HG02870 (cell line): ENCODE data around the gene OXNAD1.
A peak's percentile ranks its signal among the peaks of the same experiment; 100 is the strongest.

Experiments
- ATAC-seq: cut with Tn5 transposase; IDR thresholded peaks from one replicate; pipeline ENCODE4 v1.9.1; 2021; ENCODE audit warnings: mild to moderate bottlenecking, moderate library complexity; ENCODE audit not compliant: unreplicated experiment

The OXNAD1 gene, protein sequence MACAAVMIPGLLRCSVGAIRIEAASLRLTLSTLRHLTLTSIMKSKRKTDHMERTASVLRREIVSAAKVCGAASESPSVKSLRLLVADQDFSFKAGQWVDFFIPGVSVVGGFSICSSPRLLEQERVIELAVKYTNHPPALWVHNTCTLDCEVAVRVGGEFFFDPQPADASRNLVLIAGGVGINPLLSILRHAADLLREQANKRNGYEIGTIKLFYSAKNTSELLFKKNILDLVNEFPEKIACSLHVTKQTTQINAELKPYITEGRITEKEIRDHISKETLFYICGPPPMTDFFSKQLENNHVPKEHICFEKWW

DNA sequence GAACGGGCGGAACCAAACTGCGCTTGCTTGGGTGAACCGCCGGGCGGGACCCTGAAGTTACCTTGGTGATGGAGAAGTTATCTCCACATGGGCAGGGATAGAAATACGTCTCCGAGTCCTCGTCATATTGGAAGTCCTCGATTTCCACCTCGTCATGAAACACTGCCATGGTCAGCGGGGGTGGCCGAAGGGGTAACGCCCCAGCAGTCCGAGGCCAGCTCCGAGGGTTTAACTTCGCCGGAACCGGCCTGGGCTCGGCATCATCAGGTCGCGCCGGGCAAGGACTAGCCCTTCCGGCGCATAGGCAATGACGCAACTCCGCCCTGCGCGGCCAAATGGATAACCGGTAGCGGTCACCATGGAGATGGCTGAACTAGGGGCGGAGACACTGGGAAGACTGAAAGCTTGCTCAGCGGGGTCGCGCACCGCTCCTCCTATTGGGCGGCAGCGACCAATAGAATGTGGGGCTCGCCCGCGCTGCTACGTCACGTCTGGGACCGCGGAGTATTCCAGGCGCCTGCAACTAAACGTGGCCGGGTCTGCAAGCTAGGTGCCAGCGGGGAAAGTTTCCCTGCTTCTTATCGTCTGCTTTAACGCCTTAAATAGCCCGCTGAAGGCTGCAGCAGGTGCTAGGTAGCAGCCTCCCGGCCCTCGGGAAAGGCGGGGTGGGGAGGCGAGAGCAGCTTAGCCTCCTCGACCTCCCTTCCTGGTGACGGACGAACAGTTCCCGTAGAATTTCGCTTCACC lies at the start of gene OXNAD1, which contains the start of gene DPH3:
TSS of gene OXNAD1 (plus strand) at position 505 of the 747 bp plus-strand sequence. CDS start 5,741 bp downstream, outside the sequence.
TSS of gene DPH3 (minus strand) at position 236 of the 747 bp plus-strand sequence. CDS start at position 169, 67 bp downstream.
- ATAC-seq = peak; percentile 99

DNA sequence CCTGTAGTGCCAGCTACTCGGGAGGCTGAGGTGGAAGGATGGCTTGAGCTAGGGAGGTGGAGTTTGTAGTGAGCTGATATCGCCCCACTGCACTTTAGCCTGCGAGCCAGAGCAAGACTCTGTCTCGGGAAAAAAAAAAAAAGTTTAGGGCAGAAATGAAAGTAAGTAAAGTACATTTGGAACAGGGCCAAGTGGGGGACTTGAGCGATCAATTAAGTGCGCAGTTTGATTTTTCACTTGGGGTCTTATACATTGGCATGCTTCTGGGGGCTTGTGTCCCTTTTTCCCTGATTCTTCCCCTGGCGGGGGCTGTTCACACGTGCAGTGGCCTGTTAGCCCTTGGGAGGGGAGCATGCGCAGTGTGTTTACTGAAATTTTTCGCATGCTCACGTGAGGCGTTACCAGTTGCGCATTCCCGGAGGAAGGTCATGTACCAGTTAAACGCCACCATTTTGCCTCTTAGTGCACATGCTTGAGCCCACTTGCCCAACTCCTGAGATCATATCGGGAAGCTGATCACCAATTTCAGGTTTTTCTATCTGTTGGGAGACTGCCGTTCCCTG lies 48.6 kb upstream of the OXNAD1 start:
- no peak for ATAC-seq

DNA sequence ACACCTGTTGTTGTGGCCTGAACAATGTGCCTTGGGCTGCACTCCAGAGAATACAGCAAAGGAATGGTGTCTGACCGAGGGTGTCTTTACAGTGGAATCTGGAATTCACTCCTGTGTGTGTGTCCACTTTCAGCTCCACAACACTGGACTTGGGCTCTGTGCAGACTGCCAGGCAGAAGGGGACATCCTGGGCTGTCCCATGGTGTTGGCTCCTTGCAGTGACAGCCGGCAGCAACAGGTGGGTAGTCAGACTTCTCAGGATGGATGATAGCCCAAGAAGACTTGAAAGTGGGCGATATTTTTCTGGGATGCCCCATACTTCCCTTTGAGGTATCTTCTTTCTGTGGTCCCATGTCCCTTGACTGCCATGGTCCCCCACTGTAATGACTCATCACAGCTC lies 45.2 kb upstream of the OXNAD1 start:
- ATAC-seq = no peak

DNA sequence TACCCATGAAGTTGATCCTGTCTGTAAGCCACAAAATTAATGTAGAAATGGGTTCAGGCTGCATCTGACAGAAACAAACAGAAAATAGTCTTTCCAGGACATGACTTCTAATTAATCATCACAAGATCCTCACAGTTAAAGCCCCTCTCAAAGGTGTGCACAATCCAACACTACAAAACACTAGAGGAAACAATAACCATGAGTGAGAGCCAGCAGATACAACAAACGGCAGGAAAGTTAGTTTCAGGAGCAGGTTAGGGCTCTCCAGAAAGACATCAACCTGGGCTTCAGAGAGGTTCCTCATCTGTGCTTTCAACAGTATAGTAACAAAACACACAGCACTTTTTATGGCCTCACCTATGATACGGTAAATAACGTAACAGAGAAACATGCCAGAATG lies 43.0 kb upstream of the OXNAD1 start:
- no peak for ATAC-seq

DNA sequence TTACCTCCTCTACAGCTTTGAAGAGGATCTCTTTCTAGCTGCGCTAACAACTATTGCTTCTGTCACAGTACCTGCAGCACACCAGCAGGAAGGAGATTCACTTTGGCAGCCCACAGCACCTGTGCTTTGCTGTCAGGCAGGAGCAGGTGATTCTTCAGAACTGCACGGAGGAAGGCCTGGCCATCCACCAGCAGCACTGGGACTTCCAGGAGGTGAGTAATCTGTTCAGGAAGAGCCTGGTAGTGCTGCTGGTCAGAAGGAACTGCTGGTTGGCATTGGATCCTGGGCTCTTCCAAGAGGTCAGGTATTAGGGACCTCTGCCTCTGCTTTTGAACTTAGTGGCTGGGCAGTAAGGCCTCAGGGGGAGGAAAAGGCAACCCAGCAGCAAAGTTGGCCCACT lies 42.5 kb upstream of the OXNAD1 start:
- ATAC-seq = no peak

DNA sequence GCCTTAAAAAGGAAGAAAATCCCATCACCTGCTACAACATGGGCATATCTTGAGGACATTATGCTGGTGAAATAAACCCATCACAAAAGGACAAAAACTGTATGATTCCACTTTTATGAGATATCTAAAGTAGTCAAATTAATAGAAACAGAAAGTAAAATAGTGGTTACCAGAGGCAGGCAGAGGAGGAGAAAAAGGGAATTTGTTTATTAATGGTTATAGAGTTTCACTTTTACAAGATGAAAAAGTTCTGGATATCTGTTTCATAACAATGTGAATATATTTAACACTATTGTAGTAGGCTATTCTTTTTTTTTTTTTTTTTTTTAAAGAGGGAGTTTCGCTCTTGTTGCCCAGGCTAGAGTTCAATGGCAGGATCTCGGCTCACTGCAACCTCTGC lies 40.7 kb upstream of the OXNAD1 start:
- no peak for ATAC-seq

DNA sequence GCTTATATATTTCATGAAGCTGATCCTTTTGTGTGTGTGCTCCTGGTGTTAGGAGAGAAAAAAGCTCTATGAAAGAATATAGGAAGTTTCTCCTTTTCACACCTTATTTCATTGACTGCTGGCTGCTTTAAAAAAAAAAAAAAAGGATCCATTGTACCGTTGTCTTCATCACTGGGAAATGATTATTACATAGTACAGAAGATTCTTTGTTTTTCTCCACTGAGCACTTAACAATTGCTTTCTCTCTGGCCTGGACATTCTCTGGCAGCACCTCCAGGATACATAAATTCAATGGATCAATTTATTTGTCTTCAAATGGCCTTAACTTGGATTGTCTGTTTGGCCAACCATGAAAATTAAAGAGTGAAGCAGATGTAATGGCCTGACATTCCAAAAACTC lies 37.4 kb upstream of the OXNAD1 start:
- ATAC-seq = no peak

DNA sequence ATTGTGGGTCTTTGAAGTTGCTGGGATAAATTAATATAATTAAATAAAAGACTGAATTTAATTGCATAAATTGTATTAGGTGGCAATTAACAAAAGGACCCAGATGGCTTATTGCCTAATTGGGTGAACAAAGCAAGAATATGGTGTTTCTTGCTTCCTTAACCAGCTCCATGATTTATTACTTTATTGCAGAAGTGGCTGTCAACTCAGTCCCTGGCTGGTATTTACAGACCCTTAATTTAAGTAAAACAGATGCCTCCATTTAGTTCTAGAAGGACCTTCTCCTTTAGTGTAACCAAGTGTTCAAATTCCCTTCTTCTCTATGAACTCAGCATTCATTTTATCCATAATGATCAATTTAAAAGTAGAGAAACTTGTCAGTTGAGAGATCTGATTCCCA lies 35.3 kb upstream of the OXNAD1 start:
- no peak for ATAC-seq

DNA sequence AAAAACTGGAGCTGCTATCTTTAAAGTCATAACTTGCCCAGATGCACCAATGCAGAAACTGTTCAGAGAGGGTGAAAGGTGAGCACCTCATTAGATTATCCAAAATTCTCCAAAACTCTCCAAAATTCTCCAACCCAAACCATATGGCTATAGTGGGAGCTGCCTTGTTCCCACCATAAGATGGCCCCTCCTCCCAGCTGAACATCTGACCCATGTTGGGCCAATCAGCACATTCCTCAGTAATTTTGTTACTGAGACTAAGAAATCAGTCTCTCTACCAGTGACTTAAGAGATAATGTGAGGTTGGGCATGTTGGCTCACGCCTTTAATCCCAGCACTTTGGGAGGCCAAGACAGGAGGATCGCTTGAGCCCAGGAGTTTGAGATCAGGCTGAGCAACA lies 33.0 kb upstream of the OXNAD1 start:
- ATAC-seq = no peak

DNA sequence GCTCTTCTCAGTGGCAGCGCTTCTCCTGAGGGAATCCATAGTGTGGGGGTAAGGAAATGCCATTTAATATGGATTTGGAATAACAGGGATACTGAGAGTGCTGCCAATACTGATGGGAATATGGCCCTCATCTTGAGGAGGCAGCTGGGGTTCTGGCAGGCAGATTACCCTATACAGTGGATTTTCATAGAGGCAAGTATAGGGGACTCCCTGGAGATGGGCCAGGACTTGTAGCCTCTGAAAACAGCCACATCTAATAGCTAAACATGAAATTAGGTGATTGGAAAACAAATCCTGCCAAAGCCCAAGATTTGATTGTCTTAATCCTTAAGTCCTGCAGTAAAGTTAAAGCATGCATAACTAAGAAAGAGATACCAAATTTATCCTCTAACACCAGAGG lies 31.2 kb upstream of the OXNAD1 start:
- ATAC-seq = no peak

DNA sequence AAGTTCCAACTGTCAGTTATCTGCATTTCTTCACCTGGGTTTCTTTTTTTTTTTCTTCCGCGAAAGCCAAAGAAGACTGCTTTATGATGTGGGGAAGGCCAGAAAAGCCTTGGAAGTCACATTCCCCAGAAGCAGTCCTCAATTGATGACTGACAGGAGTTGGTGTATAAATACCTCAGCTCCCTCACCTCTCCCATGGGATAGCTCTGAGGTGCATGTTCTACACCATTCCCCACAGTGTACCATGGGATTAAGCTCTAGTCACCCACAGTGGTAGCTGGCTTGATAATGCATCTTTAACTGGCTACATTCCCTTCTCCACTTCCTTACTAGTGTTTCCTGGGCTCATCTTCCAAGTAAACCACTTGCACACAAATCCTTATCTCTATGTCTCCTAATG lies 30.7 kb upstream of the OXNAD1 start:
- ATAC-seq = no peak

DNA sequence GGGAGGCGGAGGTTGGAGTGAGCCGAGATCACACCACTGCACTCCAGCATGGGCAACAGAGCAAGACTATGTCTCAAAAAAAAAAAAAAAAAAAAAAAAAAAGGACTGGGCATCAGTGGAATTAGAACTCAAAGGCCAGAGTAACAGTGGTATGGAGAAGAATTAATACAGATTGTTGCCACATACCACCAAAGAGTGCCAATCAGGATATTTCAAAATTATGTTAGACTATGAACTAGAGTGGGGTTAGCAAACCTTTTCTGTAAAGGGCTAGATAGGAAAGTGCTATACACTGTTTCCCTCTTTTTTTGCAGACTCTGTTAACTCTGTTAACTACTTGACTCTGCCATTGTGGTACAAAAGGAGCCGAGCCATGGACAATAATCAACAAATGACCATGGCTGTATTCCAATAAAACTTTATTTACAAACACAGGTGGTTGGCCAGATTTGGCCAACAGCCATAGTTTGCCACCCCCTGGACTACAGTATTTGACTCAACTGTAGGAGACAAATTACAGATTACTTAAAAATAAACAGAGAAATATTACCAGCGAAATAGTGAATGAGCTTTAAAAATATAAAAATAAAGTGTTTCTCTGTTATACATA lies 28.9 kb upstream of the OXNAD1 start:
- no peak for ATAC-seq

DNA sequence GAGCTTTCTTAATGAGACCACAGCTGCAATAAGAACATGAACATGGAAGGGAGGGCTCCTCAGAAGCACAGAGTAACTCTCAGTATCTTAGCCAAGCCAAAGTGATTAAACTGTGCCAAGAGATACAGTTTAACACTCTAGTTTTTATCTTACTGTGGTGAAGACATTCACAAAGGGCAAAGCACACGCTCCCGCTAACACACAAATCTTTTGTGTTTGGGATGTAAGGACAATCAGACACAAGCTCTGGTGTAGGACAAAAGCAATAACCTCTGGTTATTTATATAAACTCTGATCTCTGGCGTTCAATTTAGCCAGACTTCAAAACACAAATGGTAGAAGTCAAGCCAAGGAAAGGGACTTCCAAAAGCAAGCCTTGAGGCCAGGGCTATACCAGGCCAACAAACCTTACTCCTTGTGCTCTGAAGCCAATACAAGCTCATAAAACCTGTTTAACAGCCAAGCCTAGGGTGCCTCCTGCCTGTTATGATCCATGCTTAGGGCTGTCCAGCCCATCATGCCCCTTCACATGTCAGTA lies 28.1 kb upstream of the OXNAD1 start:
- ATAC-seq = no peak

DNA sequence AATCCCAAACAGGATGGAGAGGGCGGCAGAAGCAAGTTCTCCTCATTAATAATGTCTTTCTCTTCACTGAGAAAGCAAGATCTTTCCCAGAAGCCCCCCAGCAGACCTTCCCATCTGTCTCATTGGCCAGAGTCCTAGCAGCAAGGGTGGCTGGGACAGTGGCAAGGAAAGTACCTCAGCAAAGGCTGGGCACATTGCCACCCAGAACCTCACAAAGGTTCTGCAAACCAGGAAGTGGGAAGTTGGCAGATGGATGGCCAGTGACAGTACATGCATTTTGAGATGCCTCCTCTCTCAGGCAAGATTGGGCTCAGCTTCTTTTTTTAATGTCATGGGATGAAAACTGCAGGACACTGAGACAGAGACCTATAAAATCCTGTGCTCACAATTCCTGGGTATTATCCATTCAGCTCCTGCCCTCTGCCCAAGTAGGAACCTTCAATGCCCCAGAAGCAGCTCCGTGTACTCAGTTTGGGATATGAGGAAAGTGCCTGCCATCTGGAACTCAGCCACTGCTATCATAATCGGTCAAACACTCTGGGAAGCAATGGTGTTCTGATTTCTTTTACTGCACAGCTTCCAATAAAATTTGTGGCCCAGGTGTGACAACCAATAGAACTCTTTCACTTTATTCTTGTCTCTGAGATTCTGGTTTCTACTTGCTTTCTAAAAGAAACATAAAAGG lies 25.8 kb upstream of the OXNAD1 start:
- ATAC-seq = no peak

DNA sequence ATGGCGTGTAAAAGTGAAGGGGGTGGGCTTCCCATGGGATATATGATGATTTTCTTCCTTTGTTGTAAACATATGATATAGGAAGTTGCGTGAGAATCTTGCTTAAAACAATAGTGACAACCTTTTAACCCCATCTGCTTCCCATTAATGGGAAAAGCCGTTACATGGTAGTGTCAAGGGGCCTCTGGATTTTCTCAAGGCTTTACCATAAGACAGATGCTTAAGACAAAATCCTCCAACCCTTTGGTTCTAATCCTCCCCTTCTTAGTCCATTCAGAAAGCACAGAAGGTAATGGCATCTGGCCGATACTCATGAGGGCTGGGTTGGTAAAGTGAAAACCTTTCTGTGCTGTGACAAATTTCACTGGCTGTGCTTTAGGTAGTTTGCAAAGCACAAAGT lies 25.2 kb upstream of the OXNAD1 start:
- no peak for ATAC-seq

DNA sequence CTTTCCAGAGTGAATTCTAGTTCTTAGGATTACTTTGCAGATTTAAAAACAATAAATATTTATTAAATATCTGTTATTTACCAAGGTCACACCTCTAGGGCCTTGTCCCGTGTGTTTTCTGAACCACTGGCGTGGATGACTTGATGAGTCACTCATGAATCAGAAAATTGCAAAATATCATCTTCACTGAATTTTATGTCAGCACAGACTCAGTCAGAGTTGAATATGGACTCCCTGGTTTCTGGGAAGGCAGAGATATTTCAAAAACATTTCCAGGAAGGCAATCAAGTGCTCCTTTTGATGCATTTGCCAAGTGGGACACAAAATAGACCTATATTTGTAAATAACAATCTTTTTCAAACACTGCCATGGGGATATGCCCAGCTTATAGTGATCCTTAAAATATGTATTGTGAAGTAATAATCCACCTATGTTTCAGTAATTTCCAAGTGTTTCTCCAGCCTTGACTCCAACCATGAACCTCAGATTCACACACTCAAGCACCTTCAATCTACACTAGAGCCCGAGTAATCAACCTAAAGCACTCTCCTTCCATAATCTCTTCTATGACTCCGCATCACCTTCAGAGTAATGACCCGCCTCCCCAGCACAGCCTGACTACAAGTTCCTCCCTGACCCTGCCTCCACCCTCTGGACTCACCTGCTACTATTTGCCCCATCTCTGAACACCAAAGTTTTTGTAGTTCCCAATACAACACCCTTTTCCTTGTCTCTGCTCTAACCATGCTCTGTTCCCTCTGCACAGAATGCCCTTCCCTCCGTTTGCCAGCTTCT lies 24.6 kb upstream of the OXNAD1 start:
- no peak for ATAC-seq

DNA sequence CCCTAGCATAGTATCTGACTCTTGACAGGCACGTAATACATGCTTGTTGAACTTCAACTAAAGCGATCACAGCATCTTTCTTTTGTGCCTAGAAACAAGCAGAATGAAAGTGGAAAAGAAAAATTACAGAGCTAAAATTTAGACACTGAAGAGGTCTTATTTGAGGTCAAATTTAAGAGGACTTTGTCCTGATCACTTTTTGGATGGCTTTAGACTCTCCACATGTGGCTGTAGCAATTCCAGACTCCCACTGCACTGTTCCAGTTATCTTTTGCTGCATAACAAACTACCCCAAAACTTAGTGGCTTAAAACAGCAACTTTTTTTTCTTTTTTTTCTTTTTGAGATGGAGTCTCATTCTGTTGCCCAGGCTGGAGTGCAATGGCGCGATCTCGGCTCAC lies 23.8 kb upstream of the OXNAD1 start:
- ATAC-seq = no peak

DNA sequence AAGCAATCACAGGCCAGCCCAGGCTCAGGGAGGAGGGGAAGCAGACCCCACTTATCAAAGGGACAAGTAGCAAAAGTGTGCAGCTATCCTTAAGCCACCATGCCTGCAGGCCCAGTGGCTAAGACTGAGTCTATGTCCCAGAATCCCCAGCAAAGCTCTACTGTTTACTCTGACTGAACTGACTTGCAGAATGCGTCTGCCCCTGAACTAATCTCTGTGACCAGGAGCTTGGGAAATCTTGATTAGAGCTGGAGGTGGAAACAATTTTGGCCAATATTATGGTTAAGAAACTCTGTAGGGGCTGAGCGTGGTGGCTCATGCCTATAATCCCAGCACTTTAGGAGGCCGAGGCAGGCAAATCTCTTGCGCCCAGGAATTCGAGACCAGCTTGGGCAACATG lies 22.8 kb upstream of the OXNAD1 start:
- no peak for ATAC-seq

DNA sequence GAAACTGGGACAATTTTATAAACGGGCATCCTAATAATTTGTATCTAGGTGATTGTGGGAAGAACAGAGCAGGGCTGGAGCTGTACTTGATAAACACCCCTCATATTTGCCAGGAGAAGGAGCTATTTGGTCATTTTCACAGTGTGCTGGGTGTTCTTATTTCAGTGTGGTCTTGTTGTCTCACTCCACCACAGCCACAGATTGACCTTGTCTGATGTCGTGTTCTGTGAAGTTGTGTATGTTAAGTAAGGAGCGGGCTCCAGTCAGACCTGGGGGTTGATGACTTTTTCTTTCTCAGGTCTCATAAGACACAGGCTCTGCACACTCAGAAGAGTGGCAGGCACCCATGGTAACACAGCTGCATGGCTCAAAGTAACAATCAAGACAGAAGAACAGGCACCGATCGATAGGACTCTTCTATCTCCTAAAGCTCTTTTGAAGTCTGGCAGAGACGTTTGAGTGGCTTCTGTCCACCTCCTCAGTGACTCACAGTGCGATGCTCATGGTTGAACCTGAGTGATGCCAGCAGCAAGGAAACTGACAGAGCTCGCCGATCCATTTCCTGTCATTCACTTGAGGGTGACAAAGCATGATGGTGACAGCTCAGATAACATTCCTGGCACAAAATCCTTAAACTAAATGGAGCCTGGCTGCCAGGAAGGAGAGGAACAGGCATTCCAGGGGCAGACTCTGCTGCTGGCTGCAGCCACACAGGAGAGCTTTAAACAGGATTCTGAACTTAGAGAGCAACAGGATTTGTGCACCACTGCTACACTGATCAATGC lies 21.1 kb upstream of the OXNAD1 start:
- no peak for ATAC-seq
